ENCODE results near the gene ARHGAP26.

- TF ChIP-seq, protein P1, sequence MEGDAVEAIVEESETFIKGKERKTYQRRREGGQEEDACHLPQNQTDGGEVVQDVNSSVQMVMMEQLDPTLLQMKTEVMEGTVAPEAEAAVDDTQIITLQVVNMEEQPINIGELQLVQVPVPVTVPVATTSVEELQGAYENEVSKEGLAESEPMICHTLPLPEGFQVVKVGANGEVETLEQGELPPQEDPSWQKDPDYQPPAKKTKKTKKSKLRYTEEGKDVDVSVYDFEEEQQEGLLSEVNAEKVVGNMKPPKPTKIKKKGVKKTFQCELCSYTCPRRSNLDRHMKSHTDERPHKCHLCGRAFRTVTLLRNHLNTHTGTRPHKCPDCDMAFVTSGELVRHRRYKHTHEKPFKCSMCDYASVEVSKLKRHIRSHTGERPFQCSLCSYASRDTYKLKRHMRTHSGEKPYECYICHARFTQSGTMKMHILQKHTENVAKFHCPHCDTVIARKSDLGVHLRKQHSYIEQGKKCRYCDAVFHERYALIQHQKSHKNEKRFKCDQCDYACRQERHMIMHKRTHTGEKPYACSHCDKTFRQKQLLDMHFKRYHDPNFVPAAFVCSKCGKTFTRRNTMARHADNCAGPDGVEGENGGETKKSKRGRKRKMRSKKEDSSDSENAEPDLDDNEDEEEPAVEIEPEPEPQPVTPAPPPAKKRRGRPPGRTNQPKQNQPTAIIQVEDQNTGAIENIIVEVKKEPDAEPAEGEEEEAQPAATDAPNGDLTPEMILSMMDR (IDR thresholded peaks at IDR 0.05 in 8 of 11, conservative IDR thresholded peaks at IDR 0.05 in 3 of 11) = no peak
- no peak for TF ChIP-seq POLR2A (IDR thresholded peaks at IDR 0.05)
These were observed 106.6 kb downstream of the ARHGAP26 start for GRCh38 chr5:142876817-142877216.
